ENCODE results near the gene KIF26A. TPM values are rescaled to one million over a fixed set of nuclear protein-coding genes. Genes with fewer than 3 reads are reported as not detected.

KIF26A gene
- total and polyA plus RNA-seq, 10 donors, result 0.72 to 21.9 (median 9.2) TPM

DNA sequence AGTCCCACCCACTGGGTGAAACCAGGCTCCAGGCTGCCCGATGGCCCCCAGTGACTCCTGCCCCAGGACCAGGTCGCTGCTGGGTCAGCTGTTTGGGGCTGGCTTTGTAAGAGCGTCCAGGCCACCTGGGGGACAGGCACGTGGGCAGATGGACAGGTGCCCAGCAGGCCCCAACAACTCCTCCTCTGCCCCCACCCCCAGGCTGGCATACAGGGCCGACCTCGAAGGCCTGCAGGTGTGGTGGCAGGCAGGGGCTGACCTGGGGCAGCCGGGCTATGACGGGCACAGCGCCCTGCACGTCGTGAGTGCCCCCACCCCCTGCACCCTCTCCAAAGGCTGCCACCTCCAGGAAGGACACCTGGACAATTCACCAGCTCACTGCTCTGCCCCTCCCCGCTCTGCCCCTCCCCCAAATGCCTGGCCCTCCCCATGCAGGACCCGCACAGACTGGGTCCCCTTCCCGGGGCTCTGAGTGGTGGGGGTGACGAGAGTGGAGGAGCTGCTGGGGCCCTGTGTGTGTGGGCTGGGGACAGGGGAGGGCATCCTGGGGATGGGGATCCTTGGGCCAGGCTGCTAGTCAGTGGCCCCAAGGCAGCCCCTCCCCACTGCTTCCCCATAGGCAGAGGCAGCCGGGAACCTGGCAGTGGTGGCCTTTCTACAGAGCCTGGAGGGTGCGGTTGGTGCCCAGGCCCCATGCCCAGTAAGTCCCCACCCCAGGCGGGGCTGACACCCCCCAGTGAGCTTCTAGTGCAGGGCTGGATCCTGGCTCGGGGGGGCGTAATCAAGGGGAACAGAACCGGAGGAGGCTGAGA lies 26.9 kb upstream of the KIF26A start:
- Histone ChIP-seq H3K4me1 (peaks cover 0 to 7% (median 6%) of the 10 kb centered on the region in 6 donors), H3K27ac (no peak overlapping the region), H3K36me3 (no peaks in the 10 kb centered on the region), H3K4me3 (no peak overlapping the region), H3K9me3 (no peaks in the 10 kb centered on the region), H3K27me3 (replicated peaks in 1 of 7) (peaks cover 0 to 78% (median 19%) of the 10 kb centered on the region in 7 donors)
- intact Hi-C loops (cut with DNase I; ENCODE audit: low total_unique reads), result no loop called here
- DNase-seq, result peak; percentile 68
- 71 to 81% (median 76%) methylated on average over 11 to 21 of the region's 21 CpGs for WGBS, 5 donors
- no peak for TF ChIP-seq CTCF (IDR thresholded peaks at IDR 0.05 in 8 of 11, conservative IDR thresholded peaks at IDR 0.05 in 3 of 11)
- TF ChIP-seq POLR2AphosphoS5 (IDR thresholded peaks at IDR 0.05), result no peak
- TF ChIP-seq POLR2A (IDR thresholded peaks at IDR 0.05), result no peak

DNA sequence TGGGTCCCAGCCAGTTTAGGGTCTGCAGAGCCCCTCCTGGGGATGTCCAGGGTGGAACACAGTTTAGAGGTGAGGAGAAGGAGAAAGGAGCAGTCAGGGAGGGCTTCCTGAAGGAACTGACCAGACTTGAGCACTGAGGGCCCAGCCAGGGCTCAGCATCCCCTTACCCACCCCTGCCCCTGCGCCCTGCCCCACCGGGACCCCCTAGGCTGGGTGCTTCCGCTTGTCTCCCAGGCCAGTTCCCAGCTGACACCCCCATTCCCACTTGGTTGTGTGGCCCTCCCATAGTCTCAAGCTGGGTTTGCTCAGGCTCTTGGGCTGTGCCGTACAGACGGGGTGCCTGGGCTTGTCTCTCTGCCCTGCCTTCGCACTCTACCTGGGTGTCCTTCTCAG lies 26.3 kb upstream of the KIF26A start:
- Histone ChIP-seq H3K27me3 (replicated peaks in 1 of 7) (peaks cover 0 to 83% (median 25%) of the 10 kb centered on the region in 7 donors), H3K36me3 (no peaks in the 10 kb centered on the region), H3K4me1 (peaks cover 5 to 13% (median 12%) of the 10 kb centered on the region in 6 donors), H3K9me3 (no peaks in the 10 kb centered on the region), H3K27ac (no peak overlapping the region), H3K4me3 (no peak overlapping the region)
- no peak for DNase-seq
- no peak for TF ChIP-seq CTCF (IDR thresholded peaks at IDR 0.05 in 8 of 11, conservative IDR thresholded peaks at IDR 0.05 in 3 of 11)
- TF ChIP-seq POLR2A (IDR thresholded peaks at IDR 0.05), result no peak
- no peak for TF ChIP-seq POLR2AphosphoS5 (IDR thresholded peaks at IDR 0.05)
- 72 to 92% (median 89%) methylated on average over 6 of the region's 6 CpGs for WGBS, 5 donors
- intact Hi-C loops (cut with DNase I; ENCODE audit: low total_unique reads), result no loop called here

DNA sequence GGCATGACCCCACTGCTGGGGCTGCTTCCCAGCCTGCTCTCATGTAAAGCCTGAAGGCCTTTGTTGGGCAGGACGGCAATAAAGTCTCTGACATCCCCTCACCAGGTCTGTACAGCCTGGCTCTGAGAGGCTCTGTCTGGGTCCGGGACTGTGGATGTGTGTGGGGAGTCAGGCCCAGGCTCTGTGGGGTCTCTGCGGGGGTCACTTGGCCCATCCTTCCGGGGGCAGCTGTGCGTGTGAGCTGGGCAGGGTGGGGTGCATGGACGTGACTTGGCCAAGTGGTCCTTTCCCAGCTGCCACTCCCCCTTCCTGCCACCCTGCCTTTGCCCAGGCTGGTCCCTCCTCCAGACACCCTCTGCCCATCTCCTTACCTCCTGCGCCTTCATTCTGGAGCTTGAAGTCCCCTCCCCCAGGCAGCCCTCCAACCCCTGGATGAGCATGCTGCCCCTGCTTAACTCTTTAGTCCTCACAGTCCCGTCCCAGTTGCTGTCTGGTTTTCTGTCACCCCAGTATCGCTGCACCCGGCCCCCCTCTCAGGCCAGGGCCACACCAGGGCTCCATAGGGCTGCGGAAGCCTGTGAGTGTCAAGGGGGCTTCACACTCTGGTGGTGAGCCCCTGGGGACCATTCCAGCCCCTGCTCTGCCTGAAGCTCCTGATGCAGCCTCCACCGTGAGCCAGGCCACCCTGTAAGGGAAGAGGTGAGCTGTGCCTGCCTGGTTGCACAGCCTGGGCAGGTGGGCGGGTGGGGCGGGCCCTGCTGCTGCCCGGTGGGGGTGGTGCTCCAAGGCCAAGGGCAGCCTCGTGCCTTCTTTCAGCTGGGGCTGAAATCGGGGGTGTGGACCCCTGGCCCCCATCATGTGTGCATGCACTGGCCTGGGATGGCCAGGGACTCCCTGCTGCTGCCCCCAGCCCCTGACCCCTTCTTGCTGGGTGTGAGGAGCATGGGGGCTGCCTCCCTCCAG lies 25.5 kb upstream of the KIF26A start:
- intact Hi-C loops (cut with DNase I; ENCODE audit: low total_unique reads), result no loop called here
- Histone ChIP-seq H3K27me3 (replicated peaks in 1 of 7) (peaks cover 0 to 83% (median 33%) of the 10 kb centered on the region in 7 donors), H3K4me3 (no peak overlapping the region), H3K9me3 (no peaks in the 10 kb centered on the region), H3K27ac (no peak overlapping the region), H3K4me1 (peaks cover 5 to 21% (median 19%) of the 10 kb centered on the region in 6 donors), H3K36me3 (no peaks in the 10 kb centered on the region)
- no peak for TF ChIP-seq POLR2A (IDR thresholded peaks at IDR 0.05)
- no peak for TF ChIP-seq POLR2AphosphoS5 (IDR thresholded peaks at IDR 0.05)
- TF ChIP-seq CTCF (IDR thresholded peaks at IDR 0.05 in 8 of 11, conservative IDR thresholded peaks at IDR 0.05 in 3 of 11), result no peak
- peak; percentile 63 for DNase-seq
- 60 to 75% (median 64%) methylated on average over 10 to 17 of the region's 17 CpGs for WGBS, 5 donors
